HEK293T (cell line): ENCODE data around the gene CMTM6.

Source experiments
- FOXA1 ChIP-seq: fragments of 450-650 bp; IDR thresholded peaks from 2 replicates; pipeline ENCODE4 v1.6.1; 2016; ENCODE audit warnings: mild to moderate bottlenecking
- FOXK2 ChIP-seq: fragments of 450-650 bp; IDR thresholded peaks from 2 replicates; pipeline ENCODE4 v1.6.1; 2016; ENCODE audit warnings: mild to moderate bottlenecking

DNA sequence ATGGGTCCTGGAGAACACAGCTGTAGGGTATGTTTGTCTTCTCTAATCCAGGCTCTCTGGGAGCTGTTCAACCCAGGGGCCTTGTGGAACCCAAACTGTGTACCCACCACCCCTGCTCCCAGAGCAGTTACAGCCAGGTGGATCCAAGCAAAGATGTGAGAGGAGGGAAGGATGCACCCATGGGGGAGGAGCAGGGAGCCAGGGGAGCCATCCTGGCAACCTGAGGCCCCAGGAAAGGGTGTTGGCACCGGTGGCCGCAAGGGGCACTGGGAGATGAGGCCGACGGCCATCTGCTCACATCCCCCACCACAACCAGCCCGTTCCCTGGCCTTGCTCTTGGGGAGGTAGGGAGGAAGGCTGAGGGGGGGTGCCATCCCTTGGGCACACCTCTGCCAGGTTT, 43.2 kb downstream of the CMTM6 start:
- no peak for TF ChIP-seq FOXK2
- TF ChIP-seq FOXA1, result no peak
